ENCODE measurements around the gene PTGER1.
A peak's percentile ranks its signal among the peaks of the same experiment; 100 is the strongest.
"Not testable (repeated sequence)": the region's sequence is repeated elsewhere in the genome, so short reads cannot be mapped to it uniquely, and the experiment has no call there.

The PTGER1 gene

DNA sequence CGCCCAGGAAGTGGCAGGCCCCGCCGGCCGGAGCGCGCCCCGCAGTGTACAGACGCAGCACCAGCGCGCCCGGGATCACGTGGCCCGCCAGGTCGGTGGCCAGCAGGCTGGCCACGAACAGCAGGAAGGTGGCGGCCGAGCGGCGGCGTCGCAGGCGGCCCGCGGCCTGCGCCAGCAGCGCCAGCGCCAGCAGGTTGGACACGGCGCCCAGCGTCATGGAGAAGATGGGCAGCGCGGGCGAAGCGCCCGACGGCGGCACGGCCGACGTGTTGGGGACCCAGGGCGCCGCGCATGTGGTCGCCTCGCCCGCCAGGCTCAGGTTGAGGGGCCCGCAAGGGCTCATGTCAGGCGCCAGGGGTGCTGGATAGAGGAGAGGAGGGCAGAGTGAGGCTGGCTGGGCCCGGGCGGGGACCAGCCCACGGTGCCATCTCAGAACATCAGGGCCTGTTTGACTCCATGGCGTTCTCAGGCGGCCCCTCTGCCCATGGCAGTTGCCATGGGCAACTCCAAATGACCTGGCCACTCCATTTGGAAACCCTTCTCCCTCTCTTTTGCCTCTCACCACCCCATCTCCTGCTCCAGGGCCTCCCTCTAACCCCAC, 1.1 kb downstream of the PTGER1 start:
- no peak for DNase-seq

DNA sequence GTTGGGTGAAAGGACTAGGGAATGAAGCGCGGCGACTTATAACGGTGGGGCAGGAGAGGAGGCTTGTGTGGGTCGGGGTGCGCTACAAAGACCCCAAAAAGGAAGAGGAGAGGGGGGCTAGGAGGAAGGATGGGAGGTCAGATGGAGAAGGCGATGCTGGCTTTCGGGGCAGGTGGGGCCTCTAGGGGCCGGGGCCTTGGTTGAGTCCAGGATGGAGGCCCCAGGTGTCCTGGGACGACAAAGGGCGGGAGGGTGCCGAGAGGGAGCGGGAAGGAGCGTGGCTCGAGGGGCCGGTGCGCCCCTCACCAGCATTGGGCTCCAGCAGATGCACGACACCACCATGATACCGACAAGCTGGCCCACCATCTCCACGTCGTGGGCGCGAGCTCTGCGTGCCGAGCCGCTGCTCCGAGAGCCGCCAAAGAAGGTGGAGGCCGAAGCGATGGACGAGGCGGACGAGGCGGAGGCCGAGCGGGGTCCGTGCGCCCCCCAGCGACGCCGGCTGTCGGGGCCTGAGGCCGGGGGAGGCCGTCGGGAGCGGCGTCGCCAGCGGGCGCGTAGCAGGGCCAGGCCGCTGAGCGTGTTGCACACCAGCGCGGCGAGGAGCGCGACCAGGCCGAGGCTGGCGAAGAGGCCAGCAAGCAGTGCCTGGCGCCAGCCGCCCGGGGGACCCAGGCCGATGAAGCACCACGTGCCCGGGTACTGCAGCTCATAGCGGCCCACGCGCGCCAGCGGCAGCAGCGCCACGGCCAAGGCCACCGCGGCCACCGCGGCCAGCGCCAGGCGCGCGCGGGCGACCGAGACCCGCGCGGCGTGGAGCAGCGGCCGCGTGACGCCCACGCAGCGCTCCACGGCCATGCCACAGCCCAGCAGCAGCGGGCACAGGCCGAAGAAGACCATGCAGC, 1.8 kb downstream of the PTGER1 start:
- no peak for DNase-seq

DNA sequence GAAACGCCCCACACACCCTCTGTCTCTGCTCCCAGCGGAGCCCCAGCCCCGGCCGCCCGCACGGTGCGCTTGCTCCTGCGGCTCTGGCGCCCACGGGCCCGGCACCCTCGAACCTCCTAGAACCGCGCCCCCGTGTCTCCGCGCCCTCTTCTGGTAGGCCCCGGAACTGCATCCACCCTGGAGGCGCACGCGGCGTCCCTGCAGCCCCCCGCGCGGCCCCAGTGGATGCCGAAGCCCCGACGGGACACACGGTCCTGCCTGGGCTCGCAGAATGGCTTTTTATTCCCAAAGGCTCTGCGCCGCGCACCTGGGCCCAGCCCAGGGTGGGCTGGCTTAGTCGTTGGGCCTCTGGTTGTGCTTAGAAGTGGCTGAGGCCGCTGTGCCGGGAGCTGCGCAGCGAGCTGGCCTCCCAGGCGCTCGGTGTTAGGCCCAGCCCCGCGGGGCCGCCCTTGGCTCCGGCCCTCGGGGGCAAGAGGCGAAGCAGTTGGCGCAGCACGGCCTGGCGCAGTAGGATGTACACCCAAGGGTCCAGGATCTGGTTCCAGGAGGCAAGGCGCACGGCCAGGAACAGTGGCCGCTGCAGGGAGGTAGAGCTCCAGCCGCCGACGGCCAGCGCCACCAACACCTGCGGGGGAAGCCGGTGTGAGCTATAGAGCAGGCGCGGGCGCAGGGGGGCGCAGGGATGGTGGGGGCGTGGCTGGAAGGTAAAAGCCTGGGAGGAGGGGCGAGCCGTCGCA, 2.8 kb downstream of the PTGER1 start:
- peak; percentile 97 for DNase-seq

DNA sequence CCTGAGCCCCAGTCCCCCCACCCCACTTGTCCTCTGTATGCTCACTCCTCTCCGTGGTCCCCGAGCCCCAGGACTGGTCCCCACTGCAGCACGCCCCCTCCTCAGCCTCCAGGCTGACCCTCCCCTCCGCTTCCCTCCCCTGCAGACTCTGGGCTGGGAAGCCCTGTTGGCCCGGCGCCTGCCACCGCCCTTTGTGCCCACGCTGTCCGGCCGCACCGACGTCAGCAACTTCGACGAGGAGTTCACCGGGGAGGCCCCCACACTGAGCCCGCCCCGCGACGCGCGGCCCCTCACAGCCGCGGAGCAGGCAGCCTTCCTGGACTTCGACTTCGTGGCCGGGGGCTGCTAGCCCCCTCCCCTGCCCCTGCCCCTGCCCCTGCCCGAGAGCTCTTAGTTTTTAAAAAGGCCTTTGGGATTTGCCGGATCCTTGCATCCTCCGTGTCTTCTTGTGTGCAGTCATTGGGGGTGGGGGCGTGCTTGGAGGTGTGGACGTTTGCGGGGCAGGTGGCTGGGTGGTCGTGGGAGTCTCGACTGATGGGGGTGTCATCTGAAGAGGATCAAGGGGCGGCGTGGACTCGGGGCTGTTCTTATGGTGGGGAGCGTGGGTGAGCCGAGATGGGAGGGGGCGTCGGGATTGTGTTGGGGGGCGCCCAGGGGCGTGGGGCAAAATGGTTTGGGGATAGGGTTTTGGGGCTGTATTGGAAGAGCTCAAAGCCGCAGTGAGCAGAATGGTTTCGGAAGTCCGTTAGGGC, 3.5 kb downstream of the PTGER1 start:
- DNase-seq: no peak

DNA sequence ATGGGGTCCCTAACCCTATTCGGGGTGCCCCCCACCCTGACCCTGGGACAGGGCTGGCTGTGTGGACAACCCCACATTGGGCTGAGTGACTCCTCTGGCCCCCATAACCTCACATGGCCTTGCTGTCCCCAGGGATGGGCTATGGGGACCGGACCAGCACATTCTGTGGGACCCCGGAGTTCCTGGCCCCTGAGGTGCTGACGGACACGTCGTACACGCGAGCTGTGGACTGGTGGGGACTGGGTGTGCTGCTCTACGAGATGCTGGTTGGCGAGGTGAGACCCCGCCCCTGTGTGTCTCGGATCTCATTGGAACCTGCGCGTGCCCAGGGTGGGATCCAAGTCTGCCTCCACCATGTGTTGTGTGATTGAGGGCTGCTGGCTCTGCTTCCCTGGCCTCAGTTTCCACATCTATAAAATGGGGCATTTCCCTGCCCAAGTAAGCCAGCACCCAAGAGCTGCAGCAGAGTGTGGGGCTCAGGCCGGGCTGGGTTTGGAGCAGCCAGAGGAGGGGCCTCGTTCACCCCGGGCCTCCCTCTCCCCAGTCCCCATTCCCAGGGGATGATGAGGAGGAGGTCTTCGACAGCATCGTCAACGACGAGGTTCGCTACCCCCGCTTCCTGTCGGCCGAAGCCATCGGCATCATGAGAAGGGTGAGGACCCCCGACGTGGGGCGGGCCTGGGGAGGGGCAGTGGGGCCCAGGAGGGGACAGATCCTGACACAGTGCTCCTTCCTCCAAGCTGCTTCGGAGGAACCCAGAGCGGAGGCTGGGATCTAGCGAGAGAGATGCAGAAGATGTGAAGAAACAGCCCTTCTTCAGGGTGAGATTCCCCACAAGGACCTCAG, 4.9 kb downstream of the PTGER1 start:
- no peak for DNase-seq

DNA sequence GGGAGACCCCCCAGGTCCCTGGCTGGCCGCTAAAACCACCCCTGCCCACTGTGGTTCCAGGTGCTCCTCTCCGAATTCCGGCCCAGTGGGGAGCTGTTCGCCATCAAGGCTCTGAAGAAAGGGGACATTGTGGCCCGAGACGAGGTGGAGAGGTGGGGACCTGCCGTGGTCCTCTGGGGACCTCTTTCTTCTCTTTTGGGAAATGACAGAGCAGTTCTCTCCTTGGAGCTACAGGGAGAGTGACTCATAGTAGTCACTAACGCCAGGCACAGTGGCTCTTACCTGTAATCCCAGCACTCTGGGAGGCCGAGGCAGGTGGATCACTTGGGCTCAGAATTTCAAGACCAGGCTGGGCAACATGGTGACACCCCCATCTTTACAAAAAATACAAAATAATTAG, 7.3 kb downstream of the PTGER1 start:
- no peak for DNase-seq

DNA sequence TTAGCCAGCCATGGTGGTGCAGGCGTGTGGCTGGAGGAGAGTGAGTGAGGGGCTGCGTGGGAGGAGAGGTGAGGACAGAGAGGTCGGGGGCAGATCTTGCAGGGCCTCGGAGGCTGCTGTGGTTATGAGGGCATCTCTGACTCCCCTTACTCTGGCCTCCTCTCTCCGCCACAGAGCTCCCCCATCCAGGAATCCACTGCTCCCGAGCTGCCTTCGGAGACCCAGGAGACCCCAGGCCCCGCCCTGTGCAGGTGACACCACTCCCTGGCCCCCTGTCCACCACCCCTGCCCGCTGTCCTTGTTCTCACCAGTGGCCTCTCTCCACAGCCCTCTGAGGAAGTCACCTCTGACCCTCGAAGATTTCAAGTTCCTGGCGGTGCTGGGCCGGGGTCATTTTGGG, 7.8 kb downstream of the PTGER1 start:
- no peak for DNase-seq

DNA sequence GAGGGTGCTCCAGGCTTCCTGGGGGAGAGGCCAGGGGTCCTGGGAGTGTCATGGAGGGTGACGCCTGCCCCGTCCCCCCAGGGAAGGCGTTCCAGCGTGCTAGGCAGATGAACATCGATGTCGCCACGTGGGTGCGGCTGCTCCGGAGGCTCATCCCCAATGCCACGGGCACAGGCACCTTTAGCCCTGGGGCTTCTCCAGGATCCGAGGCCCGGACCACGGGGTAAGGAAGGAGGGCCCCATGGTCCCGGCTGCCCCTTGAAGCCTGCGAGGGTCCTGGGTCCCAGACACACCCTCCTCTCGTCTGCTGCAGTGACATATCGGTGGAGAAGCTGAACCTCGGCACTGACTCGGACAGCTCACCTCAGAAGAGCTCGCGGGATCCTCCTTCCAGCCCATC, 11.4 kb downstream of the PTGER1 start:
- DNase-seq: no peak

DNA sequence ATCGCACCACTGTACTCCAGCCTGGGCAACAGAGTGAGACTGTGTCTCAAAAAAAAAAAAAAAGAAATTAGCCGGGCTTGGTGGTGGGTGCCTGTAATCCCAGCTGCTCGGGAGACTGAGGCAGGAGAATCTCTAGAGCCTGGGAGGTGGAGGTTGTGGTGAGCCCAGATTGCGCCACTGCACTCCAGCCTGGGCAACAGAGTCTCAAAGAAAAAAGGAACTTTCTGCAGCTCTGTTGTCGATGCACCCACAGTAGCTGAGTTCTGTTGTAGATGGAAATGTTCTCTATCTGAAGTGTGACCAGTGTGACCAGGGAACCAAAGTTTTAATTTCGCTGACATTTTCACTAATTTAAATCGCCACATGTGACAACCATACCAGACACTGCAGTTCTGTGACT, 12.8 kb downstream of the PTGER1 start:
- not testable (repeated sequence) for DNase-seq

DNA sequence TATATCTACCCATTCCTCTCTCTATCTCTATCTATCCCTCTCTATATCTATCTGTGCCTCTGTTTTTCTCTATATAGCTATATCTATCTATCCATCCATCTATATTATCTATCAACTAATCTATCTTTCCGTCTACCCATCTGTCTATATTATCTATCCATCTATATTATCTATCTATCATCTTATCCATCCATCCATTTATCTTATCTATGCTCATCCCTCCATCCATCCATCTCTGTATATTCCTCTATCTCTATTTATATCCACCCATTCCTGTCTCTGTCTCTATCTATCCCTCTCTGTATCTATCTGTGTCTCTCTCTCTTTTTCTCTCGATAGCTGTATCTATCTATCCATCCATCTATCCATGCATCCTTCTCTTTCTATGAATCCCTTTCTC, 14.2 kb downstream of the PTGER1 start:
- DNase-seq: no peak

DNA sequence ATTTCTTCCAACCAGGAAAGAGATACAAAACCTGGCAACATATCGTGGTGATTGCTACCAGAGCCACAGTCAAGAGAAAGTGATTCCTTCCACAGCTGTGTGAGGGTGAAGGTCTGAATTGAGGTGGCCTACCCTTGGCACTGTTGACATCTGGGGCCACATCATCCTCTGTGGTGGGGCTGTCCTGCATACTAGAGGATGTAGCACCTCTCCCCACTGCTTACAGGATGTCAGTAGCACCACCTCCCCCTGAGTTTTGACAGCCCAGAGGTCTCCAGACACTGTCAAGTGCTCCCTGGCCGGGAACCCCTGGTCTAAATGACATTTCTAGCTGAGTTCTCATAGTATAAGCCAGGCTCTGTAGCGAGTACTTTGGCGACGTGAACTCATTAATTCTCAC, 15.5 kb downstream of the PTGER1 start:
- no peak for DNase-seq

DNA sequence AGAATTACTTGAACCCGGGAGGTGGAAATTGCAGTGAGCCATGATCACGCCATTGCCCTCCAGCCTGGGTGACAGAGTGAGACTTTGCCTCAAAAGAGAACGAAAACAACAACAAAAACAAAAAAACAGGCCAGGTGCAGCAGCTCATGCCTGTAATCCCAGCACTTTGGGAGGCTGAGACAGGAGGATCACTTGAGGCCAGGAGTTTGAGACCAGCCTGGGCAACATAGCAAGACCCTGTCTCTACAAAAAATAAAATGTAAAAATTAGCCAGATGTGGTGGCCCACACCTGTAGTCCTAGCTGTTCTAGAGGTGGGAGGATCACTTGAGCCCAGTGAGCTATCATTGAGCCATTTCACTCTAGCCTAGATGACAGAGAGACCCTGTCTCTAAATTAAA, 22.9 kb downstream of the PTGER1 start:
- DNase-seq: not testable (repeated sequence)

DNA sequence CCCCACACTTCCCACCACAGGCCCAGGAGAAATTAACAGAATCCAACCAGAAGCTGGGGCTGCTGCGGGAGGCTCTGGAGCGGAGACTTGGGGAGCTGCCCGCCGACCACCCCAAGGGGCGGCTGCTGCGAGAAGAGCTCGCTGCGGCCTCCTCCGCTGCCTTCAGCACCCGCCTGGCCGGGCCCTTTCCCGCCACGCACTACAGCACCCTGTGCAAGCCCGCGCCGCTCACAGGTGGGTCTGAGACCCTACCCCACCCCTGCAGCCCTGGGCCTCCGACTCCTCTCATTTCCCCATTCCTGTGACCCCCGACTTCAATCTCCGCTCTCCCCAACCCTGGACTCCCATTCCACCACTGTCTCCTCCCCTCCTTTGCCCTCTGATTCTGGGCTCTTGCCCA, 24.3 kb downstream of the PTGER1 start:
- DNase-seq: no peak

DNA sequence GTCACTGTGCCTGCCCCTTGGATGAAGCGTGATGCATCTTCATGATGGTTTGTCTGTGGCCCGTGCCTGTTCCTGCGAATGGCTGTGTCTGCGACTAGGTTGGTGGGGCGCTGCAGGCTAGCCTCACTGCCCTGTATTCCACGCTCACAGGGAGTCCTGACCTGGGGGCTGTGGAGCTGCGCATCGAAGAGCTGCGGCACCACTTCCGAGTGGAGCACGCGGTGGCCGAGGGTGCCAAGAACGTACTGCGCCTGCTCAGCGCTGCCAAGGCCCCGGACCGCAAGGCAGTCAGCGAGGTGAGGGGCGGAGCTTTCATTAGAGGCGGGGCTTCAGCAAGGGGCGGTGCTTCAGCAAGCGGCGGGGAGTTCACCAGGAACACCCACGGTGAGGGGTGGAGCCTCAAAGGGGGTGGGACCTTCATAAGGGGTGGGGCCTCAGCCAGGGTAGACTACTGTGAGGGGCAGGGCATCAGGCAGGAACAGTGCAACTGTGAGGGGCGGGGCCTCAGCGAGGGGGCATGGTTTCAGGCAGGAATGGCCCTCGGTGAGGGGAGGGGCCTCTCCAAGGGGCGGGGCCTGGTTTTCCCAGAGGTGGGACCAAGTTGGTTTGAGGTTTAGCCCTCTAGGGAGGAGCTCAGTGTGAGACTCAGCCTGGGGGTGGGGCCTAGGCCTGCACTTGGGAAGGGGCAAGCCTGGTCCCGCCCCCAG, 24.8 kb downstream of the PTGER1 start:
- peak; percentile 91 for DNase-seq

DNA sequence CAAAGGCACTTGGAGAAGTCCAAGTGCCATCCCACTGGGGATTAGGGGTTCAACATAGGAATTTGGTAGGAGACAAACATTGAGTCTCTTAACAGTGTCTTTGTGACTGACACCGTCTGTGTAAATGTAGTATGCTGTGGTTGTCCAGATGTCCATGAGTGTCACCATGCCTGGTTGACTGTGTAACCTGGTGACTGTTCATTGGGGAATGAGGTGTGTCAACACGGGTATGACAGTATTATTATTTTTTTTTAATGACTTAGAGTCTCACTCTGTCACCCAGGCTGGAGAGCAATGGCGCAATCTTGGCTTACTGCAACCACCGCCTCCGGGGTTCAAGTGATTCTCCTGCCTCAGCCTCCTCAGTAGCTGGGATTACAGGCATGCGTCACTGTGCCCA, 25.8 kb downstream of the PTGER1 start:
- DNase-seq: no peak

DNA sequence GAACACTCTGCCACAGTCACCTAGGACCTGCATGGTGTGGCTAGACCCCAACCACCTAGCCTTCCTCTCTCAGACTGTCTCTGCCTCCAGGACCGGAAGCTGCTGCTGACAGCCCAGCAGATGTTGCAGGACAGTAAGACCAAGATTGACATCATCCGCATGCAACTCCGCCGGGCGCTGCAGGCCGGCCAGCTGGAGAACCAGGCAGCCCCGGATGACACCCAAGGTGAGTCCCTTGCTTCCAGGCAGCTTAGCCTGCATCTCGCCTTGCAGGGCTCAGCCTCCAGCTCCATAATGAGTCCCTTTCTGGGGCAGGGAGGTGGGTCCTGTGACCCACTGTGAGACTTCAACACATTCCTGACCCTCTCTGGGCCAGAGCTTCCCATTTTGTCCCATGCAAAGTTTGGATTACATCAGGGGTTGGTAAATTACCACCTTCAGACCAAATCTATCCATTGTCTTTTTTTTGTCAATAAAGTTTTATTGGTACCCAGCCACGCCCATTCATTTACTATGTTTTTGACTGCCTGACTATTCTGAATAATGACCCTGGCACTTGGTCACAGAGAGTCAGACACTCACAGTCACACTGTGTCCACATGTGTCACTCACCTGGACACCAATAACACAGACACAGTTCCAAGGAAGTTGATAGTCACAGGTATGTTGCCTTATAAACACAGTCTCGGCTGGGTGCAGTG, 28.7 kb downstream of the PTGER1 start:
- DNase-seq: no peak

DNA sequence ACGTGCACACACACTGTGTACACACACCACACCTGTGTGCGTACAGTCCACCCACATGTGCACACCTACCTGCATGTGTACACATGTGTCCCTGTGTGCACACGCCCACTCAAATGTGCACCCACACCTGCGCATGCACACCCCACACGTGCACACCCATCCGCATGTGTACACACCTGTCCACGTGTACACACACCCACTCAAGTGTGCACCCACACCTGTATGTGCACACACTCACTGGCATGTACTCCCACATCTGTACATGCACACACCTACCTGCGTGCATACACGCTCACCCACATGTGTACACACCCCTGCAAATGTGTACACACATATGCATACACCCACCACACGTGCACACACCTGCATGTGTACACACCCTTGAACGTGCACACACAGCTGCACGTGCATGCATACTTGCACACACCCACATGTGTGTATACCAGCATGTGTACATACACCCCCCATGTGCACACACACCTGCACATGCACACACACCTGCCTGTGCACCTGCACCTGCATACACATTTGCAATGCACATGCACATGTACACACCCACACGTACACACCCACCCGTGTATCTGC, 31.4 kb downstream of the PTGER1 start:
- DNase-seq: no peak

DNA sequence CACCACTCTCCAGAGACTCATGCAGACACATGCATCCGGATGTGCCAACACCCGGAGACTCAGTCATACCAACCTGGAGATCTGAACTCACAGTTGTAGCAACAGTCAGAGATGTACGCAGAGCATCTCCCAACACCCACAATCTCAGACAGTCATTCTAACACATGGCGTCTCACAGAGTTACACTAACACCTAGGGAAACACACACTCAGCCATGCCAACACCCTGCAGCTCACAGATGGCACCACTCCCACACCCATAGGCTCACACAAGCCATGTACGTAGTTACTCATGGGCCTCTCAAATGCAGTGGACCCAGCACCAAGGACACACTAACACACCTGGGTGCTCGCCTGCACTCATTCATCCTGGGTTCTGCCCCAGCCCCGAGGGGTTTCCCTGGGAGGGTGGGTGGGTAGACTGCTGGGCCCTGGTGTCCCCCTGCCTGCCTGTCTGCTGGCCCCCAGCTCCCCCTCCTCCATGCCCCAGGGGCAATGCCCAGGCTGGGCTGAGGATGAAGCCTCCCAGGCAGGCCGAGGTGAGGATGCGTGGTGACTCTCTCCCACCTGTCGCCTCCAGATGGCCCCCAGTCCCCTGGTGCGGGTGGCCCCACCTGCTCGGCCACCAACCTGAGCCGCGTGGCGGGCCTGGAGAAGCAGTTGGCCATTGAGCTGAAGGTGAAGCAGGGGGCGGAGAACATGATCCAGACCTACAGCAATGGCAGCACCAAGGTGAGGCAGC, 32.1 kb downstream of the PTGER1 start:
- no peak for DNase-seq

DNA sequence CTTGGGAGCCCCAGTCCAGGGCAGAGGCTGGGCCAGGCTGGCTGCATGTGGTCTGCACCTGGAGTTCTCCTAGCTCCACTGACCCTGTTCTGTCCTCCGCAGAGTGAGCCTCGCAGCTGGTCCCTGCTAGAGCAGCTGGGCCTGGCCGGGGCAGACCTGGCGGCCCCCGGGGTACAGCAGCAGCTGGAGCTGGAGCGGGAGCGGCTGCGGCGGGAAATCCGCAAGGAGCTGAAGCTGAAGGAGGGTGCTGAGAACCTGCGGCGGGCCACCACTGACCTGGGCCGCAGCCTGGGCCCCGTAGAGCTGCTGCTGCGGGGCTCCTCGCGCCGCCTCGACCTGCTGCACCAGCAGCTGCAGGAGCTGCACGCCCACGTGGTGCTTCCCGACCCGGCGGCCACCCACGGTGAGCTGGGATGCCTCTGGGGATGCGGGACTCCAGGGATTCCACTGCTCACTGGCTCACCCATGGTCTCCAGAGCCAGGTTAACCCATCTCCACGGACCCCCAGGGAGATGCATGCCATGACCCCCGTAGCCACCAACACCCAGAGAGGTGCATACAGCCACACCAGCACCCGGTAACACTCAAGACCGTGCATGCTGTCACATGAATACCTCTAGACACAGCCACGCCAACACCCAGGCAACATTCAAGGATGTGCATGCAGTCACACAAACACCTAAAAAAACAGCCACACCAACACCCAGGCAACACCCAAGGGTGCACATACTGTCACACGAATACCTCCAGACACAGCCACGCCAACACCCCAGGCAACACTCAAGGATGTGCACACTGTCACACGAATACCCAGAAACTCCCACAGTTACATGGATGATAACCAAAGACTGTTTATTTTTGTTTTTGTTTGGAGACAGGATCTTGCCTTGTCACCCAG, 33.9 kb downstream of the PTGER1 start:
- no peak for DNase-seq

All from stimulated activated CD8-positive, alpha-beta memory T cell treated with anti-CD3 and anti-CD28 coated beads, Interleukin-4, amount 100 ng/mL, for 48 hours (primary cell).